Adrenal gland (tissue), 5 donors: ENCODE data around the gene CCSER1.

Experiments used
- CTCF ChIP-seq, 6 experiments: fragments of 450-650 bp in 4 of 6; fragments of 200-600 bp in 2 of 6; sonication (generic) in 1 of 6; IDR thresholded peaks; 1 replicate in 5 of 6; 2 replicates in 1 of 6; pipeline versions ENCODE4 v1.5.1 to v1.8.0; 2016 to 2021; ENCODE audit warnings: antibody characterized with exemption in 6 of 6, mild to moderate bottlenecking in 2 of 6, moderate library complexity in 1 of 6
- POLR2A ChIP-seq, 2 donors: fragments of 450-650 bp; IDR thresholded peaks; one replicate each; pipeline ENCODE4 v1.6.1; 2017; ENCODE audit warnings: antibody characterized with exemption in 2 of 2, mild to moderate bottlenecking in 2 of 2, moderate library complexity in 1 of 2
- donor health status: DM: no; HTN: no; CAD: no.

DNA sequence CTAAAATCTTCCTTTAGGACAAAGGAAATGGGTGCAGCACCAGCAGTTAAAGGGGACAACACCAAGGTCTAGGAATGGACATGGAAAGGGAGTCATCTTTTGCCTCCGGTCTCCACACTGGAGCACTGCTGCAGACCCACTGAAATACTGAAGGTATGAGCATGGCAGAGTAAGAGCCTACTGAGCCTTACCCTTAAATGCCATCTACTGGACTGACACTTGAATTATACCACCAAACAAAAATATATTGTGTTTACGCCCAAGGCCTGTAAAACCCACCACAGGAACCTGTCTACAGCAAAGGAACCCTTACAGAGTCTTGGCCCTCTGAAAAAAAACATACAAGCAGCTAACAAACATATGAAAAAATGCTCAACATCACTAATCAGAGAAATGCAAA lies 443.4 kb downstream of the CCSER1 start:
- no peak for TF ChIP-seq CTCF (IDR thresholded peaks at IDR 0.05)
- TF ChIP-seq POLR2A (IDR thresholded peaks at IDR 0.05): no peak
